ENCODE measurements around the gene HIP1R. TPM values are rescaled to one million over a fixed set of nuclear protein-coding genes. Genes with fewer than 3 reads are reported as not detected.
"Not testable (repeated sequence)": the region's sequence is repeated elsewhere in the genome, so short reads cannot be mapped to it uniquely, and the experiment has no call there.

Gene HIP1R
- total RNA-seq, 1 experiment from 2014 or later: 36.7 TPM

DNA sequence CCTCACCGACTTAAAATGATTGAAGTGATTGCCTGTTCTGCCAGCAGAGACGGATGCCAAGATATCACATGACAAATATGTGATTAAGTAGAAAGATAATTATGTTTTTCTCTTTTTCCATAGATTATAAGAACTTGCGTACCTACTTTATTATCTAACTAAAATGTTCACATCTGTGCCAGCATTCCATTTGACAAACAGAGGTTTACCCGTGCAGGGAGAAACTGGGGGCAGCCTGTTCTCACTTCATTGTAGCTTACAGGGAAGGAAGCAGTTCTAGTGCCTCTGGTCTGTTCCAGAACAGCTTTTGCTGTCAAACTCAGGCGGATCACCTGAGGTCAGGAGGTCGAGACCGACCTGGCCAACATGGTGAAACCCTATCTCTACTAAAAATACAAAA is 31.3 kb upstream of the HIP1R start:
- intact Hi-C loops (cut with micrococcal nuclease; ENCODE audit: unreplicated experiment) (no loop called here), in situ Hi-C loops (cut with HindIII; ENCODE audit: low pct_unique_long_range_greater_than_20kb, low sequenced_read_pairs) (no loop called here)
- Histone ChIP-seq H3K9me3 (ENCODE audit: control insufficient read depth, insufficient read depth, low read depth, low read length) (no peaks in the 10 kb centered on the region), H3K27ac (ENCODE audit: low read length) (no peak overlapping the region), H3K36me3 (ENCODE audit: control insufficient read depth, insufficient read depth, low read length) (no peaks in the 10 kb centered on the region), H3K4me3 (ENCODE audit: low read depth in 2 of 2, low read length in 2 of 2) (no peak overlapping the region), H3K27me3 (ENCODE audit: control insufficient read depth, insufficient read depth, low read length) (no peaks in the 10 kb centered on the region), H3K4me1 (ENCODE audit: control insufficient read depth, insufficient read depth, low read length) (no peaks in the 10 kb centered on the region)
- BruUV-seq (replicated peaks): no TSS peak
- TF ChIP-seq POLR2AphosphoS5 (IDR thresholded peaks at IDR 0.05; ENCODE audit: low read depth, low read length) (no peak), TCF7L2 (IDR thresholded peaks at IDR 0.05; ENCODE audit: low read depth, low read length) (no peak), SIN3A (IDR thresholded peaks at IDR 0.05; ENCODE audit: borderline replicate concordance, insufficient read depth, low read depth, low read length) (no peak)
- TF ChIP-seq, protein P1, sequence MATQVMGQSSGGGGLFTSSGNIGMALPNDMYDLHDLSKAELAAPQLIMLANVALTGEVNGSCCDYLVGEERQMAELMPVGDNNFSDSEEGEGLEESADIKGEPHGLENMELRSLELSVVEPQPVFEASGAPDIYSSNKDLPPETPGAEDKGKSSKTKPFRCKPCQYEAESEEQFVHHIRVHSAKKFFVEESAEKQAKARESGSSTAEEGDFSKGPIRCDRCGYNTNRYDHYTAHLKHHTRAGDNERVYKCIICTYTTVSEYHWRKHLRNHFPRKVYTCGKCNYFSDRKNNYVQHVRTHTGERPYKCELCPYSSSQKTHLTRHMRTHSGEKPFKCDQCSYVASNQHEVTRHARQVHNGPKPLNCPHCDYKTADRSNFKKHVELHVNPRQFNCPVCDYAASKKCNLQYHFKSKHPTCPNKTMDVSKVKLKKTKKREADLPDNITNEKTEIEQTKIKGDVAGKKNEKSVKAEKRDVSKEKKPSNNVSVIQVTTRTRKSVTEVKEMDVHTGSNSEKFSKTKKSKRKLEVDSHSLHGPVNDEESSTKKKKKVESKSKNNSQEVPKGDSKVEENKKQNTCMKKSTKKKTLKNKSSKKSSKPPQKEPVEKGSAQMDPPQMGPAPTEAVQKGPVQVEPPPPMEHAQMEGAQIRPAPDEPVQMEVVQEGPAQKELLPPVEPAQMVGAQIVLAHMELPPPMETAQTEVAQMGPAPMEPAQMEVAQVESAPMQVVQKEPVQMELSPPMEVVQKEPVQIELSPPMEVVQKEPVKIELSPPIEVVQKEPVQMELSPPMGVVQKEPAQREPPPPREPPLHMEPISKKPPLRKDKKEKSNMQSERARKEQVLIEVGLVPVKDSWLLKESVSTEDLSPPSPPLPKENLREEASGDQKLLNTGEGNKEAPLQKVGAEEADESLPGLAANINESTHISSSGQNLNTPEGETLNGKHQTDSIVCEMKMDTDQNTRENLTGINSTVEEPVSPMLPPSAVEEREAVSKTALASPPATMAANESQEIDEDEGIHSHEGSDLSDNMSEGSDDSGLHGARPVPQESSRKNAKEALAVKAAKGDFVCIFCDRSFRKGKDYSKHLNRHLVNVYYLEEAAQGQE (IDR thresholded peaks at IDR 0.05; ENCODE audit: insufficient read depth in 1 of 2, low read depth in 2 of 2, low read length in 1 of 2): no peak
- TF ChIP-seq, protein P2, sequence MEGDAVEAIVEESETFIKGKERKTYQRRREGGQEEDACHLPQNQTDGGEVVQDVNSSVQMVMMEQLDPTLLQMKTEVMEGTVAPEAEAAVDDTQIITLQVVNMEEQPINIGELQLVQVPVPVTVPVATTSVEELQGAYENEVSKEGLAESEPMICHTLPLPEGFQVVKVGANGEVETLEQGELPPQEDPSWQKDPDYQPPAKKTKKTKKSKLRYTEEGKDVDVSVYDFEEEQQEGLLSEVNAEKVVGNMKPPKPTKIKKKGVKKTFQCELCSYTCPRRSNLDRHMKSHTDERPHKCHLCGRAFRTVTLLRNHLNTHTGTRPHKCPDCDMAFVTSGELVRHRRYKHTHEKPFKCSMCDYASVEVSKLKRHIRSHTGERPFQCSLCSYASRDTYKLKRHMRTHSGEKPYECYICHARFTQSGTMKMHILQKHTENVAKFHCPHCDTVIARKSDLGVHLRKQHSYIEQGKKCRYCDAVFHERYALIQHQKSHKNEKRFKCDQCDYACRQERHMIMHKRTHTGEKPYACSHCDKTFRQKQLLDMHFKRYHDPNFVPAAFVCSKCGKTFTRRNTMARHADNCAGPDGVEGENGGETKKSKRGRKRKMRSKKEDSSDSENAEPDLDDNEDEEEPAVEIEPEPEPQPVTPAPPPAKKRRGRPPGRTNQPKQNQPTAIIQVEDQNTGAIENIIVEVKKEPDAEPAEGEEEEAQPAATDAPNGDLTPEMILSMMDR (IDR thresholded peaks at IDR 0.05): no peak
- ATAC-seq (no peak), DNase-seq (ENCODE audit: low read depth, low spot score) (no peak)
- ChIA-PET CTCF (interaction anchor here (0.9 kb wide), 1 partner anchor 10 kb away, joined by 12 read pairs; no protein-coding TSS in a partner anchor), POLR2A (interaction anchor here (0.7 kb wide), 1 partner anchor 79 kb away, joined by 5 read pairs; no protein-coding TSS in a partner anchor)

DNA sequence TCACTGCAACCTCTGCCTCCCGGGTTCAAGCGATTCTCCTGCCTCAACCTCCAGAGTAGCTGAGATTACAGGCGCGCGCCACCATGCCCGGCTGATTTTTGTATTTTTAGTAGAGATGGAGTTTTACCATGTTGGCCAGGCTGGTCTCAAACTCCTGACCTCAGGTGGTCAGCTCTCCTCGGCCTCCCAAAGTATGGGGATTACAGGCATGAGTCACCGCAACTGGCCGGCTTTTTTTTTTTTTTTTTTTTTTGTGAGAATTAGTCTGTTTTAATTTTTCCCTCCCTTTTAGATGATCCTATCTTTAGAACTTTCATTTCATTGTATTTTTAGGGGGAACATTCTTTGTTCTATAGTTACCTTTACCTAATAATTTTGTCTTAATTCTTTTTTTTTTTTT is 30.3 kb upstream of the HIP1R start:
- POLR2A ChIA-PET: interaction anchor here (0.6 to 0.7 kb wide), 2 partner anchors 15 to 78 kb away, joined by 3 to 5 read pairs; no protein-coding TSS in a partner anchor
- H3K27me3 ChIP-seq (ENCODE audit: control insufficient read depth, insufficient read depth, low read length); H3K36me3 ChIP-seq (ENCODE audit: control insufficient read depth, insufficient read depth, low read length); H3K4me1 ChIP-seq (ENCODE audit: control insufficient read depth, insufficient read depth, low read length); H3K27ac ChIP-seq (ENCODE audit: low read length); H3K4me3 ChIP-seq (ENCODE audit: low read depth in 2 of 2, low read length in 2 of 2); in situ Hi-C loops (cut with HindIII; ENCODE audit: low pct_unique_long_range_greater_than_20kb, low sequenced_read_pairs); BruUV-seq (replicated peaks); intact Hi-C loops (cut with micrococcal nuclease; ENCODE audit: unreplicated experiment); DNase-seq (ENCODE audit: low read depth, low spot score); H3K9me3 ChIP-seq (ENCODE audit: control insufficient read depth, insufficient read depth, low read depth, low read length); ATAC-seq: not testable (repeated sequence)
- CTCF ChIA-PET: interaction anchor here (0.7 to 0.9 kb wide), 3 partner anchors 11 to 60 kb away, joined by 7 to 12 read pairs (median 8); no protein-coding TSS in a partner anchor

DNA sequence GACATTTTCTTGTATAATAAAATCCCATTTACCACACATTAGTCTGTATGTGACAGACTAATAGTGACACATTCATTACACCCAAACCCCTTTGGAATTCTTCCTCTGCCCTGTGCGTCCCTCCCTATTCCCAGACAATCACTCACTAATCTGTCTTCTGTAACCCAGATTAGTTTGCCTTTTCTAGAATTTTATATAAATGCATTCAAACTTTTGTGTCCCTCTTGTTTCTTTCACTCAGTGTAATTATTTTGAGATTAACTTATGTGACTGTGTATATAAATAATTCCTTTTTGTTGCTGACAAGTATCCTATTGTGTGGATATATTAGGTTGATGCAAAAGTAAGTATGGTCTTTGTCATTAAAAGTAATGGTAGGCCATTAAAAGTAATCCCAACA is 27.6 kb upstream of the HIP1R start:
- ATAC-seq: no peak
- H3K4me3 ChIP-seq (ENCODE audit: low read depth in 2 of 2, low read length in 2 of 2): no peak overlapping the region
- no peaks in the 10 kb centered on the region for H3K27me3 ChIP-seq (ENCODE audit: control insufficient read depth, insufficient read depth, low read length)
- H3K36me3 ChIP-seq (ENCODE audit: control insufficient read depth, insufficient read depth, low read length): no peaks in the 10 kb centered on the region
- in situ Hi-C loops (cut with HindIII; ENCODE audit: low pct_unique_long_range_greater_than_20kb, low sequenced_read_pairs): no loop called here
- DNase-seq (ENCODE audit: low read depth, low spot score): no peak
- intact Hi-C loops (cut with micrococcal nuclease; ENCODE audit: unreplicated experiment): no loop called here
- ChIA-PET CTCF (no interaction called here), POLR2A (no interaction called here)
- TF ChIP-seq, protein P1 (IDR thresholded peaks at IDR 0.05; ENCODE audit: insufficient read depth in 1 of 2, low read depth in 2 of 2, low read length in 1 of 2): no peak
- TF ChIP-seq, protein P2 (IDR thresholded peaks at IDR 0.05): no peak
- TF ChIP-seq TCF7L2 (IDR thresholded peaks at IDR 0.05; ENCODE audit: low read depth, low read length) (no peak), POLR2AphosphoS5 (IDR thresholded peaks at IDR 0.05; ENCODE audit: low read depth, low read length) (no peak), SIN3A (IDR thresholded peaks at IDR 0.05; ENCODE audit: borderline replicate concordance, insufficient read depth, low read depth, low read length) (no peak)
- no peaks in the 10 kb centered on the region for H3K4me1 ChIP-seq (ENCODE audit: control insufficient read depth, insufficient read depth, low read length)
- no TSS peak for BruUV-seq (replicated peaks)
- no peaks in the 10 kb centered on the region for H3K9me3 ChIP-seq (ENCODE audit: control insufficient read depth, insufficient read depth, low read depth, low read length)
- H3K27ac ChIP-seq (ENCODE audit: low read length): no peak overlapping the region
